Testis (tissue), 2 donors: ENCODE measurements around the gene JAM3.

Experiments
- POLR2A ChIP-seq: fragments of 450-650 bp; IDR thresholded peaks from one replicate; pipeline ENCODE4 v1.6.1; 2017; ENCODE audit warnings: antibody characterized with exemption, mild to moderate bottlenecking, moderate library complexity
- TF ChIP-seq, protein P1 (sequence below), 3 experiments: fragments of 450-650 bp in 2 of 3; fragments of 200-600 bp in 1 of 3; sonication (generic) in 1 of 3; IDR thresholded peaks; one replicate each; pipeline ENCODE4 v1.5.1; 2016 to 2019; ENCODE audit warnings: antibody characterized with exemption in 3 of 3, mild to moderate bottlenecking in 2 of 3, moderate library complexity in 1 of 3

DNA sequence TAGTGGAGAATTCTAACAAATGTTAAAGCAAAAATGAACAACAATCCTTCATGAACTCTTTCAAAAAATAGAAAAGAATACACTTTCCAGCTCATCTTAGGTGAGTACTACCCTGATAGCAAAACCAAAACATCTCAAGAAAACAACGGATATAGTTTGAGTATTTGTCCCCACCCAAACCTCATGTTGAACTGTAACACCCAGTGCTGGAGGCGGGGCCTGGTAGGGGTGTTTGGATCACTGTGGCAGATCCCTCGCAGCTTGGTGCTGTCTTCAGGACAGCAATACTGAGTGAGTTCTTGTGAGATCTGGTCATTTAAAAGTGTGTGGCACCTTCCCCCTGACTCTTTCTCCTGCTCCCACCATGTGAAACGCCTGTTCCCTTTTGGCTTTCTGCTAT, 127.9 kb downstream of the JAM3 start:
- TF ChIP-seq POLR2A = no peak
- TF ChIP-seq, protein P1, sequence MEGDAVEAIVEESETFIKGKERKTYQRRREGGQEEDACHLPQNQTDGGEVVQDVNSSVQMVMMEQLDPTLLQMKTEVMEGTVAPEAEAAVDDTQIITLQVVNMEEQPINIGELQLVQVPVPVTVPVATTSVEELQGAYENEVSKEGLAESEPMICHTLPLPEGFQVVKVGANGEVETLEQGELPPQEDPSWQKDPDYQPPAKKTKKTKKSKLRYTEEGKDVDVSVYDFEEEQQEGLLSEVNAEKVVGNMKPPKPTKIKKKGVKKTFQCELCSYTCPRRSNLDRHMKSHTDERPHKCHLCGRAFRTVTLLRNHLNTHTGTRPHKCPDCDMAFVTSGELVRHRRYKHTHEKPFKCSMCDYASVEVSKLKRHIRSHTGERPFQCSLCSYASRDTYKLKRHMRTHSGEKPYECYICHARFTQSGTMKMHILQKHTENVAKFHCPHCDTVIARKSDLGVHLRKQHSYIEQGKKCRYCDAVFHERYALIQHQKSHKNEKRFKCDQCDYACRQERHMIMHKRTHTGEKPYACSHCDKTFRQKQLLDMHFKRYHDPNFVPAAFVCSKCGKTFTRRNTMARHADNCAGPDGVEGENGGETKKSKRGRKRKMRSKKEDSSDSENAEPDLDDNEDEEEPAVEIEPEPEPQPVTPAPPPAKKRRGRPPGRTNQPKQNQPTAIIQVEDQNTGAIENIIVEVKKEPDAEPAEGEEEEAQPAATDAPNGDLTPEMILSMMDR (IDR thresholded peaks at IDR 0.05) = no peak
